PC-9 (cell line): ENCODE data around the gene GABRR1. TPM values are rescaled to one million over a fixed set of nuclear protein-coding genes. Genes with fewer than 3 reads are reported as not detected.

Experiments used
- BruUV-seq: library from RNA; stranded (reverse); fragments of 400-500 nt; replicated peaks from 2 replicates; lab custom pipeline; 2021; lab: Mats Ljungman, UMichigan
- CTCF ChIA-PET: fragments of 300-600 bp; sonication (Branson Sonifier 250); formaldehyde crosslinking; loops from one replicate; lab custom pipeline; 2022; ENCODE audit warnings: antibody characterized with exemption; lab: Charles Lee
- POLR2A ChIA-PET: fragments of 300-600 bp; sonication (Branson Sonifier 250); formaldehyde crosslinking; loops from one replicate; lab custom pipeline; 2022; ENCODE audit warnings: antibody characterized with exemption; ENCODE audit not compliant: unreplicated experiment; lab: Charles Lee
- DNase-seq, 2 experiments: peaks; one replicate each; pipeline versions ENCODE4 v3.0.0 to v3.0.0-alpha.2; 2015 to 2022; ENCODE audit warnings: mixed read lengths in 1 of 2
- H2AFZ ChIP-seq: fragments of 200-600 bp; sonication (generic); 2 replicates; pipeline ENCODE4 v1.8.1; 2017; ENCODE audit warnings: antibody characterized with exemption
- H3F3A ChIP-seq: fragments of 200-600 bp; sonication (generic); 2 replicates; pipeline ENCODE4 v1.8.1; 2017; ENCODE audit warnings: antibody characterized with exemption, mild to moderate bottlenecking, low read depth; ENCODE audit not compliant: insufficient read depth
- H3K27ac ChIP-seq: fragments of 200-600 bp; sonication (generic); 2 replicates; pipeline ENCODE4 v1.6.1; 2016; ENCODE audit warnings: mixed run types
- H3K27me3 ChIP-seq: fragments of 200-600 bp; sonication (generic); 2 replicates; pipeline ENCODE4 v1.6.1; 2016; ENCODE audit warnings: low read depth, mixed run types; ENCODE audit not compliant: insufficient read depth
- H3K36me3 ChIP-seq: fragments of 200-600 bp; sonication (generic); 2 replicates; pipeline ENCODE4 v1.6.1; 2016; ENCODE audit warnings: low read depth, mixed run types
- H3K4me1 ChIP-seq: fragments of 200-600 bp; sonication (generic); replicated peaks from 2 replicates; pipeline ENCODE4 v1.6.1; 2016; ENCODE audit warnings: mixed run types; ENCODE audit not compliant: insufficient read depth
- H3K4me2 ChIP-seq: fragments of 200-600 bp; sonication (generic); 2 replicates; pipeline ENCODE4 v1.6.1; 2017; ENCODE audit warnings: mixed run types
- H3K4me3 ChIP-seq: fragments of 200-600 bp; sonication (generic); 2 replicates; pipeline ENCODE4 v1.6.1; 2016; ENCODE audit warnings: mixed run types
- H3K79me2 ChIP-seq: fragments of 200-600 bp; sonication (generic); 2 replicates; pipeline ENCODE4 v1.6.1; 2017; ENCODE audit warnings: low read depth, mixed run types
- H3K9me2 ChIP-seq: fragments of 200-600 bp; sonication (generic); 2 replicates; pipeline ENCODE4 v1.8.1; 2017; ENCODE audit warnings: mild to moderate bottlenecking; ENCODE audit not compliant: insufficient read depth
- H3K9me3 ChIP-seq: fragments of 200-600 bp; sonication (generic); 2 replicates; pipeline ENCODE4 v1.8.1; 2016; ENCODE audit warnings: low read depth; ENCODE audit not compliant: insufficient read depth
- H4K20me1 ChIP-seq: fragments of 200-600 bp; sonication (generic); 2 replicates; pipeline ENCODE4 v1.8.1; 2017; ENCODE audit not compliant: insufficient read depth
- CTCF ChIP-seq: fragments of 200-600 bp; sonication (generic); conservative IDR thresholded peaks from 2 replicates; pipeline ENCODE4 v1.6.1; 2017; ENCODE audit warnings: mixed run types, antibody characterized with exemption, mild to moderate bottlenecking, moderate library complexity
- EZH2 ChIP-seq: fragments of 200-600 bp; sonication (generic); IDR thresholded peaks from 2 replicates; pipeline ENCODE4 v1.8.0; 2017; ENCODE audit warnings: antibody characterized with exemption, low read depth
- intact Hi-C: fragments of 100-400 bp; cut with micrococcal nuclease; formaldehyde crosslinking; loops from one replicate; pipeline ENCODE4 v1.10.0; 2022; ENCODE audit not compliant: unreplicated experiment
- total RNA-seq: library from RNA; stranded (reverse); gene quantifications from 2 replicates; pipeline ENCODE4 v1.2.3, GENCODE V29; 2021

GABRR1 gene
- total RNA-seq, 1 experiment from 2014 or later = not detected

DNA sequence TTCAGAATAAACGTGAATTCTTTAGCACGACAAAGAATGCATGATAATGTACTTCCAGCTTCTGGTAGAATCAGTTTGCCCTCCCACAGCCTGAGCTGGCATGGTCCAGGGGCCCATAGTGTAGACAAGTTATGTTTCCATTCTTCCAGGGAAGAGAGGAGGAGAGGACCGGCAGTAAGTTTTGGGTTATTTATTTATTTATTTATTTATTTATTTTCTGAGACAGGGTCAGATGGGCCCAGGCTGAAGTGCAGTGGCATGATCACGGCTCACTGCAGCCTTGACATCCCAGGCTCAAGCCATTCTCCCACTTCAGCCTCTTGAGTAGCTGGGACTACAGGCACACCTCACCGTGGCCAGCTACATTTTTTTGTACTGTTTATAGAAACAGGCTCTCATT, 4.7 kb downstream of the GABRR1 start:
- H3F3A ChIP-seq = no peaks in the 10 kb centered on the region
- no TSS peak for BruUV-seq
- no peaks in the 10 kb centered on the region for H3K9me2 ChIP-seq
- no peak overlapping the region for H3K4me3 ChIP-seq
- H3K79me2 ChIP-seq = no peaks in the 10 kb centered on the region
- intact Hi-C loops = no loop called here
- ChIA-PET POLR2A (no interaction called here), CTCF (no interaction called here)
- TF ChIP-seq CTCF = no peak
- TF ChIP-seq EZH2 = no peak
- H3K27ac ChIP-seq = no peak overlapping the region
- no peaks in the 10 kb centered on the region for H3K9me3 ChIP-seq
- no peak for DNase-seq
- no peak overlapping the region for H3K4me2 ChIP-seq
- no peaks in the 10 kb centered on the region for H3K36me3 ChIP-seq
- no peaks in the 10 kb centered on the region for H4K20me1 ChIP-seq
- H3K27me3 ChIP-seq = no peaks in the 10 kb centered on the region
- H3K4me1 ChIP-seq = no peaks in the 10 kb centered on the region
- no peak overlapping the region for H2AFZ ChIP-seq

DNA sequence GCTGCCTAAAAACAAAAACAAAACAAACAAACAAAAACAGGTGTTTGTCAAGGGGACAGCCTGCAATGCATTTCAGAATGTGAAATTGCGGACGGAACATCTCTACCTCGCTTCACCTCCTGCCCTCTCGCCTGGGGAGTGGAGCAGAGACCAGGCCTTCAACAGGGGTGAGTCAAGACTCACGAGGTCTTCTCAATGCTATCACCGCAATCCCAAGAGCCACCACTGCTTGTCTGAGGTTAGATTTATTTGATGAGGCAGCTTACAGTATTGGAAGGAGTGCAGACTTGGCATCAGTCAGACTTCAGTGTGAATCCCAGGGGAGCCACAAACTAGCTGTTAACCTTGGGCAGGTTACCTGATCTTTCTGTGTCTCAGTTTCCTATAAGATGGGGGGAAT, 7.7 kb downstream of the GABRR1 start:
- Histone ChIP-seq H3K9me3 (no peaks in the 10 kb centered on the region), H3K27ac (no peak overlapping the region), H2AFZ (no peak overlapping the region), H3K27me3 (no peaks in the 10 kb centered on the region), H3K79me2 (no peaks in the 10 kb centered on the region), H3K4me2 (no peak overlapping the region), H3K36me3 (no peaks in the 10 kb centered on the region), H3F3A (no peaks in the 10 kb centered on the region), H3K4me3 (no peak overlapping the region), H3K4me1 (no peaks in the 10 kb centered on the region), H4K20me1 (no peaks in the 10 kb centered on the region), H3K9me2 (no peaks in the 10 kb centered on the region)
- TF ChIP-seq CTCF (no peak), EZH2 (no peak)
- CTCF ChIA-PET = no interaction called here
- intact Hi-C loops = no loop called here
- no peak for DNase-seq
- POLR2A ChIA-PET = no interaction called here
- BruUV-seq = no TSS peak

GRCh38 chr6:89208551-89208950, 8.6 kb downstream of the GABRR1 start:
- H3K4me2 ChIP-seq = no peak overlapping the region
- no peak for DNase-seq
- no peaks in the 10 kb centered on the region for H3K4me1 ChIP-seq
- H3K79me2 ChIP-seq = no peaks in the 10 kb centered on the region
- CTCF ChIA-PET = no interaction called here
- no peaks in the 10 kb centered on the region for H3F3A ChIP-seq
- no peaks in the 10 kb centered on the region for H3K36me3 ChIP-seq
- H3K27me3 ChIP-seq = no peaks in the 10 kb centered on the region
- no peaks in the 10 kb centered on the region for H4K20me1 ChIP-seq
- no peaks in the 10 kb centered on the region for H3K9me3 ChIP-seq
- intact Hi-C loops = no loop called here
- TF ChIP-seq CTCF (no peak), EZH2 (no peak)
- H3K27ac ChIP-seq = no peak overlapping the region
- no peaks in the 10 kb centered on the region for H3K9me2 ChIP-seq
- no peak overlapping the region for H2AFZ ChIP-seq
- POLR2A ChIA-PET = no interaction called here
- BruUV-seq = no TSS peak
- H3K4me3 ChIP-seq = no peak overlapping the region
